Ovary (tissue), 9 donors: Measurements from ENCODE around the gene RANBP1. TPM values are rescaled to one million over a fixed set of nuclear protein-coding genes. Genes with fewer than 3 reads are reported as not detected.
A peak's percentile ranks its signal among the peaks of the same experiment; 100 is the strongest.

ENCODE experiments used
- DNase-seq, 5 donors: peaks; one replicate each; pipeline ENCODE4 v3.0.0-alpha.2; 2019 to 2020
- H3K27ac ChIP-seq, 2 donors: fragments of 200-600 bp; one replicate each; pipeline versions ENCODE4 v1.5.1 to v1.8.0; 2019 to 2022
- H3K27me3 ChIP-seq: fragments of 200-600 bp; one replicate; pipeline ENCODE4 v1.8.0; 2022
- H3K36me3 ChIP-seq: fragments of 200-600 bp; sonication (generic); one replicate; pipeline ENCODE4 v1.5.1; 2019
- H3K4me1 ChIP-seq: one replicate; pipeline ENCODE4 v1.8.1; 2013; ENCODE audit warnings: mild to moderate bottlenecking, moderate library complexity; ENCODE audit not compliant: insufficient read depth
- H3K4me3 ChIP-seq: fragments of 200-600 bp; sonication (generic); one replicate; pipeline ENCODE4 v1.5.1; 2017
- H3K9me3 ChIP-seq, 2 donors: fragments of 200-600 bp in 1 of 2; sonication (generic) in 1 of 2; one replicate each; pipeline versions ENCODE4 v1.5.1 to v1.8.1; 2013 to 2019; ENCODE audit warnings: mild to moderate bottlenecking in 1 of 2, moderate library complexity in 1 of 2
- CTCF ChIP-seq, 3 donors: fragments of 450-650 bp in 2 of 3; fragments of 200-600 bp in 1 of 3; IDR thresholded peaks; one replicate each; pipeline versions ENCODE4 v1.5.1 to v1.8.0; 2016 to 2022; ENCODE audit warnings: antibody characterized with exemption in 3 of 3, mild to moderate bottlenecking in 1 of 3
- EP300 ChIP-seq: sonication (generic); formaldehyde crosslinking; IDR thresholded peaks from one replicate; pipeline ENCODE4 v1.6.1; 2017; ENCODE audit warnings: antibody characterized with exemption
- POLR2A ChIP-seq: fragments of 450-650 bp; IDR thresholded peaks from one replicate; pipeline ENCODE4 v1.6.1; 2017; ENCODE audit warnings: antibody characterized with exemption, mild to moderate bottlenecking, moderate library complexity
- WGBS, 3 donors: extraction: QIAGEN DNeasy Blood & Tissue Kit in 1 of 3; methylation state at CpG; one replicate each; pipeline versions ENCODE4 v1.1.5 to v1.1.7; 2013 to 2017; 5-methylcytosine and 5-hydroxymethylcytosine counted together
- intact Hi-C, 4 donors: fragments of 100-400 bp; cut with DNase I; formaldehyde crosslinking; loops; one replicate each; pipeline versions ENCODE4 v1.11.0 to v1.15.1; 2022 to 2023
- polyA plus RNA-seq, 2 donors: library from polyadenylated mRNA; stranded (reverse); fragments of 200-250 nt in 1 of 2; fragments of 350-450 nt in 1 of 2; fragmentation: Illumina TruSeq in 1 of 2; extraction: RNeasy Lipid Tissue Mini Kit (QIAGEN cat#74804) in 1 of 2; gene quantifications; one replicate each; pipeline ENCODE4 v1.2.3, GENCODE V29; 2013 to 2014
- total RNA-seq, 7 donors: library from RNA; depleted of rRNA in 2 of 7; stranded (reverse); fragments of >200 nt in 2 of 7; fragmentation: NEBNext Ultra II Directional in 3 of 7; extraction: Animal tissue kit (Norgen Biotek cat#: 25700) in 3 of 7; gene quantifications; one replicate each; pipeline versions ENCODE4 v1.1.0 to v1.2.4, GENCODE V29; 2016 to 2023
- donor health status: DM: no; HTN: no; CAD: no; lungs with moderate emphysema.
- donor health status: DM: no; HTN: no; CAD: no.
- donor health status: Bipolar disorder and iron deficiency.
- donor health status: DM: yes; HTN: yes; CAD: no.
- donor health status: DM: no; HTN: no; CAD: no.
- donor health status: DM: yes; HTN: yes; CAD: no.

RANBP1 gene
- total and polyA plus RNA-seq, 9 donors: 62.8 to 198 (median 80.2) TPM

GRCh38 chr22:20101638-20102037 is 14.3 kb upstream of the RANBP1 start:
- DNase-seq: peak in 1 of 5 donors; percentile 16
- no peaks in the 10 kb centered on the region for H3K36me3 ChIP-seq
- TF ChIP-seq CTCF (IDR thresholded peaks at IDR 0.05) (no peak), POLR2A (no peak)

GRCh38 chr22:20102203-20102780 is 13.6 kb upstream of the RANBP1 start:
- Histone ChIP-seq H3K27ac (no peak overlapping the region), H3K36me3 (no peaks in the 10 kb centered on the region), H3K4me1 (no peaks in the 10 kb centered on the region), H3K4me3 (no peak overlapping the region), H3K27me3 (no peaks in the 10 kb centered on the region), H3K9me3 (no peaks in the 10 kb centered on the region)
- no peak for TF ChIP-seq POLR2A
- intact Hi-C loops: no loop called here
- 87 to 90% (median 88%) methylated on average over 12 of the region's 12 CpGs for WGBS, 3 donors
- DNase-seq: peak in 1 of 5 donors; percentile 4

More at GRCh38 chr22:20101638-20102037, 14.3 kb upstream of the RANBP1 start:
- Histone ChIP-seq H3K4me1 (no peaks in the 10 kb centered on the region), H3K9me3 (no peaks in the 10 kb centered on the region), H3K4me3 (no peak overlapping the region), H3K27ac (no peak overlapping the region), H3K27me3 (no peaks in the 10 kb centered on the region)
- intact Hi-C loops: no loop called here
- WGBS, 3 donors: 80 to 88% (median 83%) methylated on average over 8 of the region's 8 CpGs

- H3K9me3 ChIP-seq: no peaks in the 10 kb centered on the region
- no peaks in the 10 kb centered on the region for H3K27me3 ChIP-seq
- no peak for DNase-seq
- no peak overlapping the region for H3K4me3 ChIP-seq
- TF ChIP-seq POLR2A (no peak), EP300 (no peak), CTCF (IDR thresholded peaks at IDR 0.05) (no peak)
- H3K36me3 ChIP-seq: peaks cover under 1% of the 10 kb centered on the region
- WGBS, 3 donors: 85 to 96% (median 93%) methylated on average over 7 of the region's 7 CpGs
- intact Hi-C loops: no loop called here
- H3K27ac ChIP-seq: no peak overlapping the region
- no peaks in the 10 kb centered on the region for H3K4me1 ChIP-seq
These were observed 10.3 kb upstream of the RANBP1 start for GRCh38 chr22:20105456-20106204.

- no peak for TF ChIP-seq EP300
- TF ChIP-seq POLR2A: no peak
- TF ChIP-seq CTCF (IDR thresholded peaks at IDR 0.05): no peak
- H3K9me3 ChIP-seq: no peaks in the 10 kb centered on the region
- H3K27ac ChIP-seq: no peak overlapping the region
- H3K4me1 ChIP-seq: no peaks in the 10 kb centered on the region
- WGBS, 3 donors: 84 to 88% (median 88%) methylated on average over 20 of the region's 20 CpGs
- H3K27me3 ChIP-seq: no peaks in the 10 kb centered on the region
- no peak for DNase-seq
- peaks cover 4% of the 10 kb centered on the region for H3K36me3 ChIP-seq
- no peak overlapping the region for H3K4me3 ChIP-seq
- intact Hi-C loops: no loop called here
These were observed 9.6 kb upstream of the RANBP1 start for GRCh38 chr22:20106205-20106848.

- peak in 1 of 5 donors; percentile 11 for DNase-seq
- Histone ChIP-seq H3K4me3 (no peak overlapping the region), H3K9me3 (no peaks in the 10 kb centered on the region), H3K36me3 (peaks cover 4% of the 10 kb centered on the region), H3K27ac (no peak overlapping the region), H3K27me3 (no peaks in the 10 kb centered on the region), H3K4me1 (no peaks in the 10 kb centered on the region)
- 90 to 95% (median 90%) methylated on average over 10 of the region's 10 CpGs for WGBS, 3 donors
- TF ChIP-seq EP300: no peak
- no peak for TF ChIP-seq POLR2A
- TF ChIP-seq CTCF (IDR thresholded peaks at IDR 0.05): no peak
- intact Hi-C loops: no loop called here
These were observed 9.1 kb upstream of the RANBP1 start for GRCh38 chr22:20106849-20107237.
